Stimulated activated CD8-positive, alpha-beta memory T cell treated with anti-CD3 and anti-CD28 coated beads, Interleukin-7, amount 100 ng/mL, for 48 hours (primary cell): ENCODE results near the gene MYBPH.

ENCODE experiments used
- DNase-seq, 2 donors: peaks; one replicate each; pipeline ENCODE4 v3.0.0-alpha.2; 2020; ENCODE audit warnings: low read depth in 1 of 2; ENCODE audit errors: extremely low read depth in 1 of 2

Gene MYBPH

DNA sequence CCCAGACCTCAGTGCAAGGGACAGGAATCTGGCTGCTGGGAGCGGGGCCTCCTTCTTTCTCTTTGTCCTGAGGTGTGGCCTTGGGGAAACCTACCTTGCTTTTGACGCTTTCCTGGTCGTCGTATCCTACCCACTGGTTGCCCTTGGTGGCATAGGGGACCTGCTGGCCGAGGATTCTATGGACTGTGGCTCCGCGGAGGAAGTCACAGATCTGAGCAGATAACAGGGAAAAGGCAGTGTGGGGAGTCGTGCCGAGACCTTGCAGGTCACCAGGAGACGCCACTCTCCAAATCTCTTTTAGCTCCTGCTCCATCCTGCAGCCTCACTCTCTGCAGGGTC is 4.0 kb upstream of the MYBPH start:
- DNase-seq: no peak

DNA sequence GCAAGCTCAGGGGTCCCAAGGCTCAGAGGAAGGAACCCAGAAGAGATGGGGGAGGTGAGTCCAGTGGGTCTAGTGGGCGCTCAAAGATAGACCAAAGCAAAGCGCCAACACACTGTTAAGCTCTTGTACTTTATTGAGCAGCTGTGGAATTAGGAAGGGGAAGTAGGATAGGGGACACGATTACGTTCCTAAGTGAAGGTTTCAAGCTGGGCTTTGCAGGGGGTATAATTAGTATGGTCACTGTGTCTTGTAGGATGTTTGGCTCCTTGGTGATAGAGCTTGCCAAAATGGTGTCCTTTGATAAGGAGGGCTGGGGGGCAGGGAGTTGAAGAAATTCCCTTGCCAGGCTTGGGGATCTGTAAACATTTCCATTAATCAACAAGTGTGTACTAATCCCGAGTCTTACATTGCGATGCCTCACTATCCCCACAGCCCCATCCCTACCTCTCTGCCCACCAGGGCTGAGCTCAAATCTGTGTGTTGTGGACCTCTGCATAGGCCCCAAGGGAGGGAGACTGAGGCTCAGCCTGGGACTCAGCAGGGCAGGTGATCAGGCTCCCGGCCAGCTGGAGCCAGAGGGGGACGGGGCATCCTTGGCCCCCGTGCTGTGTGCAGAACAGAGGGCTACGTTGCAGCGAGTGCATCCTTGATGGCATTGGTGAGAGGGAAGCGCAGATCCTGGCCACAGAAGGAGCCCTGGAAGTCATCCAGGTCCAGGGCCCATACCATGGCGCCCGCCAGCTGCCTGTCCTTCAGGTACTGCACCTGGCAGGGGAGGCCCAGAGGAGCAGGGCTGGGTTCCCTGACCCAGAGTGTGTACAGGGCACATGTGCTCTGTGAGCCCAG is 3.4 kb upstream of the MYBPH start:
- no peak for DNase-seq

DNA sequence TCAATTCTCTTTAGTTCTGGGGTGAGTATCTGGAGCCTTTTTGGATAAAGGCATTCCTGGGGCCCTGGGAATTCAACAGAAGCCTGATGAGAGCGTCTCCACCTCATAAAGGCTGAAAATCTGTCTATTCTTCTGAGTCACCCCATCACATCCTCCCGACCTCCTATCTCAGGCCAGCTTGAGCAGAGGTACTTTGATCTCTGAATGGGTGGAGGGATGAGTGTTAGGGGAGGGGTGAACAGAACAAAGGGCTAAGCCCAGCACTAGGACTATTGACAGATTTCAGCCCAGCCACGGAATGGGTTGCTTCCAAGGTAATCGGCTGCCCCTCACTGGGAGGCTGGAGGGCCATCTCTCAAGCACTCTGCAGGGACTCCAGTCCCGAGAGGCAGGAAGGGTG is 2.5 kb upstream of the MYBPH start:
- DNase-seq: no peak

DNA sequence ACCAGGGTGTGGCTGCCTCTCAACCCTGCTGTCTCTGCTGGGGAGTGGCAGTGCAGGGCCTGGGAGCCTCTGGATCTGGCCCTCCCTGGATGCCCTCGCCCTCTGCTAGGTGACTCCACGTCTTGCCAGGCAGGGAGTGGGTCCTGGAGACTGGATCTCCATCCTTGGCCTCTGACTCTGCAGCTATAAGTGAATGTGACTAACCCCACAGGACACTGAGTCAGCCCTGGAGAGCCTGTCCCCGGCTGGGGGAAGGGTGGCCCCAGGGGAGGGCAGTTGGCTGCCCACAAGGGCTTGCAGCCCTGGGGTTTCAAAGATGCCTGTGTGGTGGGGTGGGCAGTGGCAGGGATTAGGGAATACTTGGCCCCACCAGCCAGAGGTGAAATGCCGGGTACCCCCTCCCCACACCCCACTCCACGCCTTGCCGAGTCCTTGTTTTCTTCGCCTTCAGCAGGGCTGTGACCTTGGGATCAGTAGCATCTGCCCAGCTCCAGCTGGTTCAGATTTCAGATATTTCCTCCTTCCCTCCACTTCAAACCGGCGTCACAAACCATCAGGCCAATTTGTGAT is 1.9 kb upstream of the MYBPH start:
- DNase-seq: no peak

GRCh38 chr1:203177036-203177405 is 1.4 kb upstream of the MYBPH start:
- DNase-seq: no peak

GRCh38 chr1:203176273-203177035 is 828 bp upstream of the MYBPH start:
- no peak for DNase-seq

- no peak for DNase-seq
Measured at GRCh38 chr1:203175827-203176241, 208 bp upstream of the MYBPH start.

DNA sequence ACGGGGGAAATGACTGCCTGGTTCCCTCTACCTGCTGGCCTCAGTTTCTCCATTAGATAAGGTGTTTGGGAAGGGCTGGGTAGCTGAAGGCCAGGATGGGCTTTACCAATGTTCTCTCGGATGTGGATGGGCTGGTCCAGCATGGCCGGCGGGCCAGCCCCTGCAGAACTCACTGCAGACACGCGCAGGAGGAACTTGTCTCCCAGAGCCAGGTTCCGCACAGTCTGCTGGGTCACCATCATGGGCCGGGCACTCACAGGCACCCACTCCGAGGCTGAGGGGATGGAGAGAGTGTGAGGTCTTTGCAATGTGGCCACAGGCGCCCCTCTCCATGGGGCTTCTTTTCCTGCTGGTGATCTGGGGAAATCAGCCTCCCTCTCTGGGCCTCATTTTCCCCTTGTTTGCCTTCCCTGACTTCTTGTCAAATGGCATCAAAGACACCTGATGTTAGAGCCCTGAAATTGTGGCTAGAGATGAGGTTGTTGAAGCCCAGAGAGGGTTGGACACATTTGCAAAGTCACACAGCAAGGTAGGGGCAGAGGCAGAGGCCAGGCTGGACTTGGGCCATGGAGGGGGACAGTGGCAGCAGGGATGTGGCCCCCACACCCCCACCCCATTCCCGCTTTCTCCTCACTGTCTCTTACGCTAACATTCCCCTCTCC is 1.2 kb downstream of the MYBPH start:
- no peak for DNase-seq

GRCh38 chr1:203173566-203173965 is 2.1 kb downstream of the MYBPH start:
- DNase-seq: no peak

- no peak for DNase-seq
Measured at GRCh38 chr1:203173011-203173555, 2.5 kb downstream of the MYBPH start.

DNA sequence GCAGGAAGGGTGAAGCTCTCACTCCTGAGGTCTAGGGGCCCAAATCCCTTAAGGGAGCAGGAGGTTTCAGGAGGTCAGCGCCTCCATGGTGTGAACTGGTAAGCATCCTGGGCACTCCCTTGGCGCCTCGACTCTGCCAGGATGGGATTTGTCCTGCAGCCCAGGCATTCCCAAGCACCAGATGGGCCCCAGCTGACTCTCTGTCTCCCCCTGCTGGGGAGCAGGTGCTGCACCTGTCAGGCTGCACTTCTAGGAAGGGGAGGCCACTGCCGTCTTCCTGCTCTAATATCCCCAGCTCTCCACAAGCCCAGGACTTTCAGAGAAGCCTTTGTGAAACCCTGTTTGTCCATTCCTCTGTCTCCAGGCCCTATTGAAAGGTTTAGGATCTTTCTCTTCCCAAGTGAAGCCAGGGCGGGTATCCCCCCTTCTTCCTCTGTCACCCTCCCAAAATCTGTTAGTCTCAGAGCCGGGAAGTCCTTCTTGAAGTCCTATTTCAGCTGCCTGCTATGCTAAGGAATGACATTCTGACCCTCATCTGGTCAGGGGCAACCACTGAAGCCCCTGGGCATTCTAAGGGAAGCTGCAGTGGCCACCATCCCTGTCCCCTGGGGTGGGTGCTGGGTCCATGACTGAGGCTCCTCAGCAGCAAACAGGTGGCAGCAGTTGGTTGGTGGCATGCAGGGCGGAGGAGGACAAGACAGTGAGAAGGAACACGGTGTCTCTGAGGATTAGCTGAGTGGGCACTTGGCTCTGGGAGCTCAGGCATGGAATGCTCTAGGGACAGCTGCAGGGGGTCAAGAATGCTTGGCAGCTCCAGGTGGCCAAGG is 3.2 kb downstream of the MYBPH start:
- peak in 1 of 2 donors; percentile 18 for DNase-seq

- DNase-seq: no peak
Measured at GRCh38 chr1:203171341-203172183, 4.1 kb downstream of the MYBPH start.

DNA sequence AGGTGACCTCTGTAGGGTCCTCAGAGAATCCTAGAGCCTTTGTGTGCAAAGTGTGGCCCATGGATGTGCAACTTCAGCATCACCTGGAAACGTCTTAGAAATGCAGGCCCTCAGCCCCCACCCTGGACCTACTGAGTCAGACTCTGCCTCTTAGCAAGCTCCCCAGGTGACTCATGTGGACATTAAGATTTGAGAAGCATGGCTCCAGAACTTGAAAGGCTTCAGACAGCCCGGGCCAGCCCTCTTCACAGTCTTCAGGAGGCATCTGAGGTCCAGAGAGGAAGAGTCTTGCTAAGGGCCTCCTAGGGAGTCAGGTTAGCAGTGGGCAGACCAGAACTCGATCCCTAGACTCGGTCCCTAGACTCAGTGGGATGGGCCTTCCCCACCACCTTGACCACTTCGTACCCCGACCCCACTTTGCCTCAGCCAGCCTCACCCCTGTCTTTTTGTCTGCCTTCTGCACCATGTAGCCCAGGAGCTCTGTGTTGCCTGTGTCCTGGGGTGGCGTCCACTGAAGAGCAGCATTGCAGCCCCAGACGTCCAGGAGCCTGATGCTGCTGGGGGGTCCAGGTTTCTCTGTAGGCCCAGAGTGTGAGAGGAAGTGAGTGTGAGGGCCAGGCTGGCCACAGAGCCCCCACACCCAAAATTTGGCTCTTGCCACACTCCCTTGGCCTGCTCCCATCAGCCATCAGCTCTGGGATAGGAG is 4.8 kb downstream of the MYBPH start:
- no peak for DNase-seq

DNA sequence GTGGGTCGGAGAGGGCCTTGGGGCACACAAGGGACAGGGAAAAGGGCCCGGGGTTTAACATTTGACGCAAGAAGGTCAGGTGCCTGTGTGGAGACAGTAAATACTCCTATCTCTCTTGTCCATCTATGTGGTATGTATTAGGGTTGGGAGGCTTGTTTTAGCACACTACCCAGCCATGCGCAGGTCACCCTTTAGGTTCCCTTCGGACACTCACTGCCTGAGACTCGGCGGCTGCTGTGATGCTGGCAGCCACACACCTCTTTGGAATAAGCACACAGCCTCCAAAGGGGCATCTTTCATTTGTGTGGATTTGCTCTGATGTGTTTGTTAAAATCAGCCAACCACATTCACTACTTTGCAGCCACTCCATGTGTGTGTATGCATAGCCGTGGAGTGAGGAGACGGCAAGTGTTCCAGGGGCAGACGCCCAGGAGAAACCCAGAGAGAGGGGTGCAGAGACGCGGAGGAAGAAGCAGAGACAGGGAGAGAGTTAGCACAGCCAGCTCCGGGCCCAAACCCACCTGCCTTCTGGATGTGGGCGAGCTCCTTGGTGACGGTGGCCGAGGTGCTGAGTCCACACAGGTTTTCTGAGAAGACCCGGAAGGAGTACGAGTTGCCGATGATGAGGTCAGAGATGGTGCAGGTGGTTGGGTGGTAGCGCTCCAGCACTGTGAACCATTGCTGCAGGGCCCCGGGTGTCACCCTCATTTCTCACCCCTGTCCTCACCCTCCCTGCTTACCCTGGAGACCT is 5.7 kb downstream of the MYBPH start:
- DNase-seq: no peak

- DNase-seq: no peak
Measured at GRCh38 chr1:203168991-203169390, 6.6 kb downstream of the MYBPH start.

GRCh38 chr1:203168256-203168786 is 7.3 kb downstream of the MYBPH start:
- DNase-seq: no peak

- DNase-seq: no peak
Measured at GRCh38 chr1:203167913-203168200, 7.8 kb downstream of the MYBPH start.
